GM18499 (cell line): Measurements from ENCODE around the gene AGBL3.
A peak's percentile ranks its signal among the peaks of the same experiment; 100 is the strongest.
"Not testable (repeated sequence)": the region's sequence is repeated elsewhere in the genome, so short reads cannot be mapped to it uniquely, and the experiment has no call there.

ENCODE experiments used
- ATAC-seq: cut with Tn5 transposase; IDR thresholded peaks from one replicate; pipeline ENCODE4 v1.9.1; 2021; ENCODE audit warnings: moderate number of reproducible peaks; ENCODE audit not compliant: insufficient read depth, unreplicated experiment

The AGBL3 gene

GRCh38 chr7:135164357-135165061 is 178.2 kb downstream of the AGBL3 start:
- no peak for ATAC-seq

- no peak for ATAC-seq
These were observed 179.6 kb downstream of the AGBL3 start for GRCh38 chr7:135165862-135166261.

DNA sequence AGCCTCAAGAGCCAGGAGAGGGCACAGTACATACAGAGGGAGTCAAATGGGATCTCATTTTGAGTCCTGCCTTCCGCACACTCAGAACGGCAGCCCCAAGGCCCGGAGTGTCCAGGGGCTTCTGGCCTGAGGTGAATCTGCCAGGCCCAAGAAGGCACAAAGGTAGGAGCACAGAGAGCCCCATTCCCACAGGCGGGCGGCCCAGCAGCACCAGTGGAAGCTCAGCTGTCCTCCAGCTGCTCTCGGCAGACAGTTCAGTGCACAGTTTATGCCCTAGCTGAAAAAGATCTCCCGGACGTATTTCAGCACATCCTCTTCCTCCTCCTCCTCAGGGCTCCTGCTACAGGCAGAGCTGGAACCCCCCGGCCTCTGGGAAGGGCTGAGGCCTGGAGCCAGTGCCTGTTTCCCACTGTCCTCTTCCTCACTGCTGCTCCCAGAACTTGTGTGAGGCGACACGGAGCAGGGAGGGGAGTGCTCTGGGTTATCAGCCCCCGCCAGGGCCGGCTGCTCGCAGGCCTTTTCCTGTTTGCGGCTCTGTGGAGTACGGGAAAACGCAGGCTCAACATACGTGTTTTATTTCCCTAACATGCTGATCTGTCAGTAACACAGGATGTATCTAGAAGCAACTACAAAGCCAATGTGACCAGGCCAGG is 180.2 kb downstream of the AGBL3 start:
- ATAC-seq, result no peak

- ATAC-seq, result no peak
These were observed 181.1 kb downstream of the AGBL3 start for GRCh38 chr7:135167365-135167917.

DNA sequence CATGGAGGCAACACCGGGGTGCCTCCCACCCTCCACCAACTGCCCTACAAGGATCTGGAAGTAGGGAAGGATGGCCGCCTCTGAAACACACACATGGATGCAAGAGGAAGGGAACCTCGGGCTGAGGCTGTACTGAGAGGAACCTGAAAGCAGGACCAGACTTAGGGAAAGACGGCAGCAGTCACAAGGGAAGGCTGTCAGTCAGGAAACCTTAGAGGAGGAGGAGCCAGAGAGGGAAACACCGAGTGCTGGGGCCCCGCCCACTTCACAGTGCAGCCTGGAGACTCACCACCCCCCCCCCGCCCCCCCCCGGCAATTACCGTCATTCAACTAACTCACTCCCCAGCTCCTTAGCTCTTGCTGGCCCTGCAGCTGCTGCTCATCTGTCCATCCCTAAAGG is 181.7 kb downstream of the AGBL3 start:
- ATAC-seq, result no peak

GRCh38 chr7:135168489-135169140 is 182.3 kb downstream of the AGBL3 start:
- no peak for ATAC-seq

- ATAC-seq, result peak; percentile 36
These were observed 183.0 kb downstream of the AGBL3 start for GRCh38 chr7:135169141-135169963.

GRCh38 chr7:135169964-135170273 is 183.6 kb downstream of the AGBL3 start:
- peak; percentile 8 for ATAC-seq

DNA sequence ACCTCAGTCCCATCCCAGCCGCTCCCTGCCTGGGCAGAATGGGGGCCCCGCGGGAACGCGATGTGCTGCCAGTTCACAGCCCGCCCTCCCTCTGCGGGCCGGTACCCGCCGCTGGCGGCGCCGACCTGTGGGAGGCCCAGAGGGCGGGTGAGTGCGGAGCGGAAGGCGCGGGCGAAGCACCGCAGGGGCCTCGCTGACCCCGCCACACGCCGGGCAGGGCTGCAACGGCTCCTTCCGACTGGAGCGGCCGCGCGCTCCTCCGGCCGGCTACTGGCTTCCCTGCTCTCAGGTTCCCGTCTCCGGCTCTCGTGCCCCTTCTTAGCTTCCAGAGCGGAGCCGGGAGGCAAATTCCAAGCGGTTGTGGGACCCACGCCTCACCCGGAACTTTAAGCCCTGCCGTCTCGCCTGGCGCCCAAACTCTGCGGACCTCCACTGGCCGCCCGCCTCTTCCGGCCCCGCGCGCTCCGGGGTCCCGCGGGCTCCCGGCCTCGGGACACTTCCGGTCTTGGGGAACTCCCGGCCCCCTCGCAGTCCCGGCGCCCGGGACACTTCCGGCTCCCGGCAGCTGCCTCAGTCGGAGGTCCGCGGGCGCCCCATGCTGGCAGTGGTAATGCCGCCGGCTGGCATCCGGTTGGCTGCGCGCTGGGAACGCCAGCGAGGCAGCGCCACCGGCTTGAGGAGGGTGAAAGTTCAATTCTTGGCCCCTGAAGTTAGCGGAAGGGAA is 184.1 kb downstream of the AGBL3 start, which contains the start of gene CYREN:
Gene CYREN (minus strand): TSS at position 434 of the 724 bp plus-strand sequence. CDS start 1,785 bp downstream, outside the sequence.
- peak; percentile 26 for ATAC-seq

DNA sequence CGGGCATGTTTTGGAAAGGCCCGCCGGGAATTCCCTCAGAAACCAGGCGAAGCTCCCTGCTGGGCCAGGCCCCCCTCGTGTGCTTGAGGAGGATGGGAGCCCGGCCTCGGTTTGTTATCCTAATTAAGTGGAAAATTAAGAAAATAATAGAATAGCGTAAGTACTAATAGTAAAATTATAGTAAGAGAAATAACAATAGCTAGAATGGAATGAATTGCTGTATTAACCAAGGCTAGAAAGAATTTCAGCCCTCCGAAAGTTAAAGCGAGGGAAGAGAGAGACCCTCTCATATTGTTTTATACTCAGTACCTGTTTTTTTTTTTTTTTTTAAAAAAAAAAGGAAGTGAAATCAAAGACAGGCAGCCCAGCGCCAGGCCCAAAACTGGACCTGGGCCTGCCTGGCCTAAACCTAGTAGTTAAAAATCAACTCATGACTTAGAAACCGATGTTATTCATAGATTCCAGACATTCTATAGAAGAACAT is 184.7 kb downstream of the AGBL3 start:
- ATAC-seq, result peak; percentile 26

DNA sequence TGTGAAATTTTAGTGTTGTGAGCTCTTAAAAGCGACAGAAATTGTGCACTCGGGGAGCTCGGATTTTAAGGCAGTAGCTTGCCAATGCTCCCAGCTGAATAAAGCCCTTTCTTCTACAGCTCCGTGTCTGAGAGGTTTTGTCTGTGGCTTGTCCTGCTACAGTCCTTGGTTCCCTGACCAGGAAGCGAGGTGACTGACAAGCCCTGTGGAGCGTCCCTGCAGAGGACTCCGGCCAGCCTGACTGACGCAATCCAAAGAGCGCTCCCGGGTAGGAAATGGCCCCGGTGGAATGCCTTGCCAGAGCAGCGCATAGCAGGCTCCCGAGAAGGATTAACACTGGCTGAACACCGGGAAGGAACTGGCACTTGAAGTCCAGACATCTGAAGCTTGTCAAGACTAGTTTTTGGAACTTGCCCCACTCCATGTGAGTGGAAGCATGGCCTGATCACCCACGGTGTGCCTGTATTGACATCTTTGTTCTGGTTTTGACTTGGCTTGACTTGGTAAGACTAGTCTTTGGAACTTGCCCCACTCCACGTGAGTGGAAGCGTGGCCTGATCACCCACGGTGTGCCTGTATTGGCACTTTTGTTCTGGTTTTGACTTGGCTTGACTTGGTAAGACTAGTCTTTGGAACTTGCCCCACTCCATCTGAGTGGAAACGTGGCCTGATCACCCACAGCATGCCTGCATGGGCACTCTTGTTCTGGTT is 185.4 kb downstream of the AGBL3 start:
- not testable (repeated sequence) for ATAC-seq

DNA sequence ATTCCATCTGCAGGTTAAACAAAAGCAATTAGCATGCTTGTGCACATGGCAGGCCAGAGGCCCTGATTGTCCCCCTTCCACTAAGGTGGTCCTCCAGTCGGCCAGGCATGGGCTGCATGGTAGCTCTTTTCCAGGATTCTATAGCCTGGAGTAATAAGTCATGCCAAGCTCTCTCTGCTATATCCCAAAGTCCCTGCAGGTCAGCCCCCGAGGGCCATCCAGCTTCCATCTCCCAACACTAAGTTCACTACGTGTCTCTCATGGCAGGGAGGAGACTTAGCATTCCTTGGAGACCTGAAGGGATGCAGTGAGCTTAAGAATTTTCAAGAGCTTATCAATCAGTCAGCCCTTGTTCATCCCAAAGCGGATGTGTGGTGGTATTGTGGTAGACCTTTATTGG is 187.6 kb downstream of the AGBL3 start:
- not testable (repeated sequence) for ATAC-seq

DNA sequence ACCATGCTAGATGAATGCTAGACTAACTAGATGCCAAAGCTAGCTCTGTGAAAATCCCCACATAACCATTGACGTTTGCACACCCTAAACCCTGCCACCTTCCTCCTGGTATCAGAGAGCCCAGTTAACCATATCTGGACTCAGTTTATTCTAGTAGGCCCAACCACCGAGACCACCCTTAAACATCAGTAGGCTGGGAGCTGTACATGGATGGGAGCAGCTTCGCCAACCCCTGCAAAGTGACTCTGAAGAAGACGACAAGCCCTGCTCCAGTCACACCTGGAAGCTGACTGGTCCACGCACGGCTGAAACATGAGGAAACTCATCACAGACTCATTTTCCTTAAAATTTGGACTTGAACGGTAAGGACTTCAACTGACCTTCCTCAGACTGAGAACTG is 188.6 kb downstream of the AGBL3 start:
- no peak for ATAC-seq

DNA sequence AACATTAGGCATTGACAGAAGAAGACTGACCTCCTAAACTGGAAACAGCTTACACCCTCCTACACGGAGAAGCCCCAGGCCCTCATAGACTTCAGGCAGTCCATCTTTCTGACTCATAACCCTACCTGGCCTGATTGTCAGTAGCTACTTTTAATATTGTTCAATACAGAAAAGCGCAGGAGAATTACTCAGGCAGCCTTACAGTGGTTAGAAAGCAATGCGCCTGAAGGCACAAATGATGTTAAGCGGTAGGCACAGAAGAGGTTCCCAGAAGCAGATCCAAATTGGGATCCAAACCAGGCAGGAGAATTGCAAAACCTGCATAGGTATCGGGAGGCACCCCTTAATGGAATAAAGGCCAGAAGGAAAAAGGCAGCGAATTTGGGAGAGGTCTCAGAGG is 189.6 kb downstream of the AGBL3 start:
- no peak for ATAC-seq

DNA sequence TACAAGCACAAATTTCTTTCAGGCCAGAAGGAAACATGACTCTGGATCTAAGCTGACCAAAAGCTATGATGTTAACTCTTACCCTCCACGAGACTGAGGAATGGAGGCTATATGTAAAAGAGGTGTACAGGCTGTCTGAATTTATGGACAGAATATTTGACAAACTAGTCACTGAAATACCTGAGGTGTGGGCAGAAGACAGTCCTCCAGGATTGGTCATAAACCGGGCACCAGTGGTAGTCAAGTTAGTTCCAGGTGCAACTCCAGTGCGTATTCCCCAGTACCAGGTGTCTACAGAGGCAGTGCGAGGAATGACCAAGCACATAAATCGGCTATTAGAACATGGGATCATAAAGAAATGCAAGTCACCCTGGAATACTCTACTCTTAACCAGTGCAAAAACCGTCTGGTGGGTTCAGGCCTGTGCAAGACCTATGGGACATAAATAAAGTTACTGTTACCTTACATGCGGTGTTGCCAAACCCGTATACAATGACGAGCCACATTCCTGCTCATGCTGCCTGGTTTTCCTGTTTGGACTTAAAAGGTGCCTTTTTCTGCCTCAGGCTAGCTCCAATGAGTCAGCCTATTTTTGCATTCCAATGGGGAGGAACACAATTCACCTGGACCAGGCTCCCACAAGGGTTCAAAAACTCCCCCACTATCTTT is 190.9 kb downstream of the AGBL3 start:
- ATAC-seq, result no peak

DNA sequence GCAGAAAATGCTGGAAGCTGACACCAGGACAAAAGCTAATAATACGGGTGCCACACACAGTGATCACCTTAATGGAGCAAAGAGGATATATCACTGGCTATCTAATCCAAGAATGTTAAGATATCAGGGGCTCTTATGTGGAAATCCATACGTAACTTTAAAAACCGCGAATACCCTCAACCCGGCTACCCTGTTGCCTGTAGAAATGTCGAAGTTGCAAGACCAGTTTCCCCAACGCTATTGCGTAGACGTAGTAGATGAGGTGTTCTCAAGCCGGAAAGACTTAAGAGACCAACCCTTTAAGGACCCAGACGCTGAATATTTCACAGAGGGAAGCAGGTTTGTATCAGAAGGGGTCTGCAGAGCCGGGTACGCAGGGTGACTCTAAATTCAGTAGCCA is 192.1 kb downstream of the AGBL3 start:
- no peak for ATAC-seq

GRCh38 chr7:135179321-135179925 is 193.1 kb downstream of the AGBL3 start:
- no peak for ATAC-seq

DNA sequence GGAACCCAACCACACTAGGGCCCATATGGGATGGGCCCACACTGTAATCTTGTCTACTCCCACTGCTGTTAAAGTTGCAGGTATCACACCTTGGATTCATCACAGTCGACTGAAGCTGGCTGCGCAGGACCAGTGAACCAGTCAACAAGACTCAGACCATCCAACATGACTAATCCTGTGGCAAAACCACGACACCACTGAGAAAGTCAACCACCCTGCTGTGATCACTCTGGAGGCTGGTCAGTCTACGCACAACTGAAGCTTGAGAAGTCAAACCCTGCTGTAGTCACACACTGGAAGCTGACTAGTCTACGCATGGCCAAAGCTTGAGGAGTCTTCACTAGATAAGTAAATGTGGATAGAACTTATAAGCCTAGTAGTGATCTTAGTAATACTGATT is 193.8 kb downstream of the AGBL3 start:
- ATAC-seq, result no peak
